K562 (cell line): Measurements from ENCODE around the gene TTL. TPM values are rescaled to one million over a fixed set of nuclear protein-coding genes. Genes with fewer than 3 reads are reported as not detected.

Experiments used
- CEBPG ChIP-seq, 3 experiments: fragments of 200-800 bp in 1 of 3; sonication (Bioruptor generic) in 1 of 3; sonication (generic) in 1 of 3; formaldehyde crosslinking in 1 of 3; IDR thresholded peaks in 2 of 3; conservative IDR thresholded peaks in 1 of 3; 2 replicates each; pipeline versions ENCODE4 v1.6.1 to v1.8.0; 2016 to 2022; ENCODE audit warnings: missing compliant biosample characterization in 2 of 3, missing genetic modification characterization in 2 of 3, mild to moderate bottlenecking in 1 of 3, missing genetic modification reagents in 1 of 3
- ETV1 ChIP-seq: fragments of 450-650 bp; conservative IDR thresholded peaks from 2 replicates; pipeline ENCODE4 v1.6.1; 2016; ENCODE audit warnings: missing genetic modification characterization, control low read depth, low read depth, missing compliant biosample characterization
- FIP1L1 ChIP-seq: fragments of 200-400 bp; formaldehyde crosslinking; IDR thresholded peaks from 2 replicates; pipeline ENCODE4 v1.6.1; 2018; ENCODE audit warnings: mild to moderate bottlenecking, low read depth, low read length; ENCODE audit not compliant: poor library complexity, severe bottlenecking
- GABPA ChIP-seq: fragments of 200-800 bp; sonication (Bioruptor generic); conservative IDR thresholded peaks from 2 replicates; pipeline ENCODE4 v1.6.1; 2016; ENCODE audit warnings: low read depth, missing genetic modification characterization, missing compliant biosample characterization
- HDGF ChIP-seq: fragments of 450-650 bp; IDR thresholded peaks from 2 replicates; pipeline ENCODE4 v1.6.1; 2016
- NR2C2 ChIP-seq, 2 experiments: fragments of 200-800 bp in 1 of 2; sonication (Bioruptor generic) in 1 of 2; sonication (generic) in 1 of 2; formaldehyde crosslinking in 1 of 2; IDR thresholded peaks; 2 replicates each; pipeline versions ENCODE4 v1.6.1 to v1.8.0; 2016 to 2022; ENCODE audit warnings: mild to moderate bottlenecking in 1 of 2, missing compliant biosample characterization in 1 of 2, missing genetic modification characterization in 1 of 2, missing genetic modification reagents in 1 of 2
- PHTF2 ChIP-seq: fragments of 250-450 bp; sonication (Bioruptor Pico); IDR thresholded peaks from 2 replicates; pipeline ENCODE4 v1.5.0; 2021; ENCODE audit warnings: mild to moderate bottlenecking
- POLR2AphosphoS5 ChIP-seq: IDR thresholded peaks from 2 replicates; pipeline ENCODE4 v1.6.1; 2011; ENCODE audit warnings: mild to moderate bottlenecking, low read depth, low read length, moderate library complexity; ENCODE audit not compliant: control insufficient read depth, insufficient read depth
- POLR2G ChIP-seq: fragments of 200-400 bp; formaldehyde crosslinking; IDR thresholded peaks from 2 replicates; pipeline ENCODE4 v1.6.1; 2017; ENCODE audit warnings: low read depth, mild to moderate bottlenecking, antibody characterized with exemption, low read length, moderate library complexity
- PTRF ChIP-seq: fragments of 450-650 bp; IDR thresholded peaks from 2 replicates; pipeline ENCODE4 v1.6.1; 2016; ENCODE audit warnings: mild to moderate bottlenecking, missing genetic modification characterization, missing compliant biosample characterization
- SREBF2 ChIP-seq: sonication (generic); formaldehyde crosslinking; IDR thresholded peaks from 2 replicates; pipeline ENCODE4 v1.4.0; 2020; ENCODE audit warnings: mild to moderate bottlenecking, missing genetic modification reagents
- ZC3H4 ChIP-seq: sonication (generic); formaldehyde crosslinking; IDR thresholded peaks from 2 replicates; pipeline ENCODE4 v1.9.0; 2021; ENCODE audit warnings: missing genetic modification reagents, borderline replicate concordance
- ZFPM2 ChIP-seq: fragments of 250-450 bp; sonication (Bioruptor Pico); IDR thresholded peaks from 2 replicates; pipeline ENCODE4 v1.5.1; 2022; ENCODE audit warnings: mild to moderate bottlenecking
- ZNF639 ChIP-seq, 2 experiments: fragments of 200-800 bp in 1 of 2; sonication (Bioruptor generic) in 1 of 2; sonication (generic) in 1 of 2; formaldehyde crosslinking in 1 of 2; IDR thresholded peaks in 1 of 2; conservative IDR thresholded peaks in 1 of 2; 2 replicates each; pipeline versions ENCODE4 v1.5.0 to v1.6.1; 2016 to 2020; ENCODE audit warnings: missing compliant biosample characterization in 1 of 2, missing genetic modification characterization in 1 of 2, missing genetic modification reagents in 1 of 2
- ZNF696 ChIP-seq: fragments of 250-450 bp; sonication (Bioruptor Pico); conservative IDR thresholded peaks from 2 replicates; pipeline ENCODE4 v1.4.0; 2020; ENCODE audit warnings: mild to moderate bottlenecking, moderate library complexity
- ZNF766 ChIP-seq: fragments of 200-800 bp; sonication (Bioruptor generic); conservative IDR thresholded peaks from 2 replicates; pipeline ENCODE4 v1.6.1; 2016; ENCODE audit warnings: missing genetic modification characterization, missing compliant biosample characterization
- polyA plus RNA-seq, 8 experiments: library from polyadenylated mRNA; depleted of rRNA in 4 of 8; stranded (reverse) in 5 of 8; unstranded in 3 of 8; fragments of >200 nt; fragmentation: Nextera tagmentation in 2 of 8; fragmentation: Illumina TruSeq in 1 of 8; extraction: Ambion mirVana in 2 of 8; extraction: Trizol in 1 of 8; gene quantifications; 2 replicates each; pipeline versions ENCODE4 v1.2.1 to v1.2.3, GENCODE V29; 2011 to 2014; ENCODE audit warnings: inconsistent platforms in 1 of 8, missing spikeins in 1 of 8
- total RNA-seq, 7 experiments: library from RNA; depleted of rRNA in 6 of 7; stranded (reverse); fragments of >200 nt in 6 of 7; fragmentation: Illumina TruSeq in 2 of 7; extraction: Trizol in 2 of 7; gene quantifications; 2 replicates each; pipeline versions ENCODE4 v1.2.1 to v1.2.3, GENCODE V29; 2011 to 2021; ENCODE audit warnings: low replicate concordance in 1 of 7
- TF ChIP-seq, protein P1 (sequence below), 2 experiments: fragments of 450-650 bp; IDR thresholded peaks; 2 replicates each; pipeline ENCODE4 v1.6.1; 2018; ENCODE audit warnings: mild to moderate bottlenecking in 2 of 2, low read depth in 1 of 2; ENCODE audit not compliant: partially characterized antibody in 2 of 2

Gene TTL
- total and polyA plus RNA-seq, 9 of the 15 experiments (the other 6 are each of a cell fraction or from before 2014, with no cell fraction given) = 9.4 to 54.4 (median 34.9) TPM

DNA sequence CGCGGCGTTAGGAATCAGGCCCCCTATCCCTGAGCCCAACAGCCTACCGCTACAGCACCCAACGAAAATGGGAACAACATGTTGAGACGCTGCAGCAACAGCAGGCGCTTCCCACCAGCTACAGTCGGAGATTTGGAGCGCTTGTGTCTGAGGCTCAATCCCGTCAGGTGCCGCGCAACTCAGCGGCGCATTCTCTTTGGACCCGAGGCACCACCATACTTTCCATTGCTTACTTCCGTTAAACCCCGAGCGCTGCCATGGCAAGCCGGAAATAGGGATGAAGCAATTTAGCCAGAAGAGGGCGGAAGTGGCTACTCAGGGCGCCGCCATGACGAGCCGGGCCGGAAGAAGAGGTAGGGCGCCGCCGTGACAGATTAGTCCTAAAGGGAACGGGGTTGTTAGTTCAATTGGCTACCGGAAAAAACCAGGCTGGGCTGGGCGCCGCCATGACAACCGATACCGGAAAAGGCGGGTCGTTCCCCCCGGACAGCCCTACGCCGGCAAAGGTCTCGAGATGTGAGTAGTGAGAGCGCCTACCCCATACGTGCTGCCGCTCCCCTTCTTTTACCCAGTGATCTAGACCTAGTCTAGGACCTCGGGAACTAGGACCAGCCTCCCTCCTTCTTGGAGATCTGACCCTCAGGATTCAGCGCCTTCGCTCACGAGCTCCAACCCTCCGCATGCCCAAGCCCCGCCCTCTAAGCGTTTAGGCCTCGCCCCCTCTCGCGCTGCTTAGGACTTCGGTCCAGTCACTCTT, 102.4 kb downstream of the TTL start, which contains the start of gene CHCHD5 (continued):
- TF ChIP-seq ZNF639 (CRISPR knock-in tag; conservative IDR thresholded peaks at IDR 0.05 in 1 of 2, IDR thresholded peaks at IDR 0.05 in 1 of 2) (peak in 1 of 2 experiments; percentile 99; a peak in 2 of 4 replicates), SREBF2 (CRISPR knock-in tag) (no peak), ZFPM2 (no peak), ETV1 (peak; percentile 99), ZNF696 (no peak), POLR2G (peak; percentile 94), ZC3H4 (no peak; the same call in 1 of the 2 replicates), HDGF (no peak), ZNF766 (CRISPR knock-in tag) (peak; percentile 78; the same call in 1 of the 2 replicates), POLR2AphosphoS5 (peak; percentile 84), FIP1L1 (no peak), PTRF (tag) (no peak), PHTF2 (CRISPR knock-in tag) (no peak), CEBPG (CRISPR knock-in tag; IDR thresholded peaks at IDR 0.05) (peak; percentile 97), CEBPG (tag; conservative IDR thresholded peaks at IDR 0.05 in 1 of 2, IDR thresholded peaks at IDR 0.05 in 1 of 2) (peak; percentile 94 to 97), NR2C2 (CRISPR knock-in tag; IDR thresholded peaks at IDR 0.05) (peak; percentile 45; the same call in 1 of the 2 replicates), NR2C2 (tag; IDR thresholded peaks at IDR 0.05) (peak; percentile 95), GABPA (peak; percentile 99)
- TF ChIP-seq, protein P1, sequence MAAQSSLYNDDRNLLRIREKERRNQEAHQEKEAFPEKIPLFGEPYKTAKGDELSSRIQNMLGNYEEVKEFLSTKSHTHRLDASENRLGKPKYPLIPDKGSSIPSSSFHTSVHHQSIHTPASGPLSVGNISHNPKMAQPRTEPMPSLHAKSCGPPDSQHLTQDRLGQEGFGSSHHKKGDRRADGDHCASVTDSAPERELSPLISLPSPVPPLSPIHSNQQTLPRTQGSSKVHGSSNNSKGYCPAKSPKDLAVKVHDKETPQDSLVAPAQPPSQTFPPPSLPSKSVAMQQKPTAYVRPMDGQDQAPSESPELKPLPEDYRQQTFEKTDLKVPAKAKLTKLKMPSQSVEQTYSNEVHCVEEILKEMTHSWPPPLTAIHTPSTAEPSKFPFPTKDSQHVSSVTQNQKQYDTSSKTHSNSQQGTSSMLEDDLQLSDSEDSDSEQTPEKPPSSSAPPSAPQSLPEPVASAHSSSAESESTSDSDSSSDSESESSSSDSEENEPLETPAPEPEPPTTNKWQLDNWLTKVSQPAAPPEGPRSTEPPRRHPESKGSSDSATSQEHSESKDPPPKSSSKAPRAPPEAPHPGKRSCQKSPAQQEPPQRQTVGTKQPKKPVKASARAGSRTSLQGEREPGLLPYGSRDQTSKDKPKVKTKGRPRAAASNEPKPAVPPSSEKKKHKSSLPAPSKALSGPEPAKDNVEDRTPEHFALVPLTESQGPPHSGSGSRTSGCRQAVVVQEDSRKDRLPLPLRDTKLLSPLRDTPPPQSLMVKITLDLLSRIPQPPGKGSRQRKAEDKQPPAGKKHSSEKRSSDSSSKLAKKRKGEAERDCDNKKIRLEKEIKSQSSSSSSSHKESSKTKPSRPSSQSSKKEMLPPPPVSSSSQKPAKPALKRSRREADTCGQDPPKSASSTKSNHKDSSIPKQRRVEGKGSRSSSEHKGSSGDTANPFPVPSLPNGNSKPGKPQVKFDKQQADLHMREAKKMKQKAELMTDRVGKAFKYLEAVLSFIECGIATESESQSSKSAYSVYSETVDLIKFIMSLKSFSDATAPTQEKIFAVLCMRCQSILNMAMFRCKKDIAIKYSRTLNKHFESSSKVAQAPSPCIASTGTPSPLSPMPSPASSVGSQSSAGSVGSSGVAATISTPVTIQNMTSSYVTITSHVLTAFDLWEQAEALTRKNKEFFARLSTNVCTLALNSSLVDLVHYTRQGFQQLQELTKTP (IDR thresholded peaks at IDR 0.05; ENCODE audit: low read depth in 1 of 2, partially characterized antibody in 2 of 2) = peak in 1 of 2 experiments; percentile 12
